GM19035 (cell line): Measurements from ENCODE around the gene SFI1.
A peak's percentile ranks its signal among the peaks of the same experiment; 100 is the strongest.

Source experiments
- ATAC-seq: cut with Tn5 transposase; IDR thresholded peaks from one replicate; pipeline ENCODE4 v1.9.1; 2021; ENCODE audit not compliant: unreplicated experiment

Gene SFI1

DNA sequence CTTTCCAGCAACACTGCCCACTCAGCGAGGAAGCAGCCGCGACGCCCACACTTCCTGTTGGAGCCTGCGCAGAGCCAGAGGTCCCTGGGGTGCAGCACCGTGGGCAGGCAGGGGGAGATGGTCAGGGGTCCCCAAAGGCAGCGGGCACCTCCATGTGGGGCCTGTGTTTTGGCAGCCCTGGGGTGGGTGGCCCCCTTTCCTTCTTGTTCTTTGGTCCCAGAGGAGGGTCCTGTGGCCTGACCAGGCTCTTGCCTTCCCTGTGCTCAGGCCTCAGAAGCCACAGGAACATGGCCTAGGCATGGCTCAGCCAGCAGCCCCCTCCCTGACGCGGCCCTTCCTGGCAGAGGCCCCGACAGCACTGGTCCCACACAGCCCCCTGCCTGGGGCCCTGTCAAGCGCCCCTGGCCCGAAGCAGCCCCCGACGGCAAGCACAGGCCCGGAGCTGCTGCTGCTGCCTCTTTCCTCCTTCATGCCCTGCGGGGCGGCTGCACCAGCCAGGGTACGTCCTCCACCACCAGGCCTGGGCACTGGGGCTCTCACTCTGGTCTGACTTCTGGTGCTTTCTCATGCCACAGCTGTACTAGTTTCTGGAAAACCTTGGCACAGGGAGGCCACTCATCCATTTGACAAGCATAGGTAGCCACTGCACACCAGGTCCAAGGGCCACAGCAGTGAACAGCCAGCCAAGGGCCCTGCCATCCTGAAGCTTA lies 118.6 kb downstream of the SFI1 start:
- no peak for ATAC-seq

- no peak for ATAC-seq
Observed at GRCh38 chr22:31615491-31615860, 119.1 kb downstream of the SFI1 start.

DNA sequence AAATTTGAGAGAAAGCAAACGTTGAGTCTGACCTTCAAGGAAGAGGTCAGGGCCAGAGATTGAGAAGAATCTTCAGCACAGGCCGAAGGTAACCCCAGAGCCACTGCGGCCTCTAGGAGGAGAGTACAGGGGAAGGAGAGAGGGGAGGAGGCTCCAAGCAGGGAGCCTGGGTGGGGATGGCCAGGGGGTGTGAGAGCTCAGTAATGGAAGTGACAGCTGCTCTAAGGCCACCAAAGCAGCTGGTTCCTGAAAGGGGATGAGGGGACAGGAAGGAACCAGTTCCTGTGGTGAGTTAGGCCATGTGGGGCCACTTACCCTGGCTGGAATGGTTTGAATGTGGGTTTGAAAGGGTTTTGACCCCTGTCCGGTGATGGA lies 119.6 kb downstream of the SFI1 start:
- no peak for ATAC-seq

DNA sequence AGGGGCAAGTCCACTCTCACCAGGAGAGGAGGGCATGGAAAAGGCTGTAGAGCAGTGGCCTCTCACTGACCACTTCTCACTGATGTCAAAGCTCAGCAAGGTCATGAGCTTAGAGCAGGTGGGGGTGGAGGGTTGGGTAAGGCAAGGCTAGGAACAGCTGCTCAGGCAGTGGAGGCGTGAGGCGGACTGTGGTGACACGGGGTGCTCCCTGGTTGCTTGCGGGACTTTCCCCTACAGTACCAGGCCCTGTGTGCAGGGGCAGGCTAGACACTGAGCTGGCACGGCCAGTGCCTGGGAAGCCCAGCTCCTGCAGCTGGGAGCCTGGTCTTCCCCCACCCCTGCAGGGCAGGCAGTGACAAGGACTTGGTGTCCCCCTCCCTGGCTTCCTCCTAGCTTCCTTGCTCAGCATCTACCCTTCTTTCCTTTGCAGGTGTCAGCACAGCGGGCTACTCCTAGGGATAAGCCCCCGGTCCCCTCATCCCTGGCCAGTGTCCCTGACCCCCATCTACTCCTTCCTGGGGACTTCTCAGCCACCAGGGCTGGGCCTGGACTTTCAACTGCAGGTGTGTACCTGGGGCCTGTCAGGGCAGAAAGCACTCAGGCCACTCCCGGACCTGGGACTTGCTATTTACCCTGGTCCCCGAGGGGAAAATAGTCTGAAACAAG lies 120.1 kb downstream of the SFI1 start:
- peak; percentile 50 for ATAC-seq

DNA sequence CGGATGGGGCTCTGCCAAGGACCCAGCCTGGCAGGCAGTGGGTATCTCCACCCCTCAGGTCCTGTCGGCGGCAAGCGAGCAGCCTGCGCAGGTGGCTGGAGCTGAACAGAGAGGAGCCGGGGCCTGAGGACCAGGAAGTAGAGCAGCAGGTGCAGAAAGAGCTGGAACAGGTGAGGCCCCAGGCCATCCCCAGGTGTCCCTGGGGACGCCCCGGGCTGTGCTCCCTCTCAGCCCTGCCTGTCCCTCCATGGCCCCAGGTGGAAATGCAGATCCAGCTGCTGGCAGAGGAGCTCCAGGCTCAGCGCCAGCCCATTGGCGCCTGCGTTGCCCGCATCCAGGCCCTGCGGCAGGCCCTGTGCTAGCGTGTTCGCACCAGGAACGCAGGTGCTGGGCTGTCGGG lies 121.7 kb downstream of the SFI1 start:
- no peak for ATAC-seq

- no peak for ATAC-seq
Observed at GRCh38 chr22:31618471-31619176, 122.3 kb downstream of the SFI1 start.

- no peak for ATAC-seq
Observed at GRCh38 chr22:31619611-31620300, 123.4 kb downstream of the SFI1 start.

GRCh38 chr22:31620756-31621480 lies 124.6 kb downstream of the SFI1 start:
- no peak for ATAC-seq

GRCh38 chr22:31621507-31622124 lies 125.3 kb downstream of the SFI1 start:
- ATAC-seq: no peak

DNA sequence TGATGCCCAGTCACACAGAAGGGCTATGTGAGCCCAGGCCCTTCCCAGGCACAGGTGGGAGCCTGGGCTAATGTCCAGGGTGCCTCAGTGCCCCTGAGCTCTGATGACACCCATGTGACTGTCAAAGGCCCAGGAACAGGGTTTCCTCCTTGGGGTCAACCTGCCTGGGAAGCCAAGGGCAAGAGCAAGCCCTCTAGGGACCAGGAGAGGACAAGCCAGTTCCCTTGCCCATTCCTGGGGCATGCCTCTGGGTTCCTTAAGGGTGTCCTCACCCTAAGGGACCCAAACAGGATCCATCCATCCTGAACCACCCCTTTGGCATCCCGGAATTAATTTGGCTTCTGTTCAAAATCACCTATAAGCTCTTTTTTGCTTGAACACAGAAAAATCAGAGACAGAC lies 126.6 kb downstream of the SFI1 start:
- no peak for ATAC-seq

DNA sequence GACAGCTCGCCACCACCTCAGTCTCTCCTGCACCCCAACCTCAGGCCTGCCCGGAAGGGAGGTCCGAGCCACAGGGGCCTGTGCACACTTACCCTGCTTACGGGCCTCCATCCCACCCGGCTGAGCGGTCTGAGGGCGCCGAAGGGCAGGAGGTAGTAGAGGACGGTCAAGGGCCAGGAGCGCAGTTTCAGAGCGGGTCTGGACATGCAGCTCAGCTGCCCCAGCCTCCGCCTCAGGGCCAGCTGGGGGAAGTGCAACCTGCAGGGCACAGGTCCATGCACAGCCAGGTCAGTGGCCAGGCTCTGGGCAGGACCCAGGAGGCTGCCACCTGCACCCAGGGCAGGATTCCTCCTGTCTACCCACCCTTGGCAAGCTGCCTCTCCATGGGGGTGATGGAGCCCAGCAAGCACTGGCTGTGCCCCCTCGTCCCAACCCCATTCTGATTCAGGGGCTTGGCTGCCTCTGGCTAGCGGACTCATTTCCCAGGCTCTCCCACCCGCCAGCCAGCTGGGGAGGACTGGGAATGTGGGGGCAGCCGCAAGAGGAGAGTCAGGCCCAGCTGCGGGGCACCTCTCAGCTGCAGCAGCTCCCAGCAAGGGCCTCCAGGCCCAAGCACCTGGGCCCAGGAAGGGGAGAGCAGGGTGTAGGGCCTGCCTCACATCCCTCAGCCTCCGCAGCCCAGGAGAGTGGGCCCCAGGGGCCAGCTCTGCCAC lies 127.4 kb downstream of the SFI1 start:
- ATAC-seq: no peak

GRCh38 chr22:31625257-31625640 lies 128.9 kb downstream of the SFI1 start:
- no peak for ATAC-seq

DNA sequence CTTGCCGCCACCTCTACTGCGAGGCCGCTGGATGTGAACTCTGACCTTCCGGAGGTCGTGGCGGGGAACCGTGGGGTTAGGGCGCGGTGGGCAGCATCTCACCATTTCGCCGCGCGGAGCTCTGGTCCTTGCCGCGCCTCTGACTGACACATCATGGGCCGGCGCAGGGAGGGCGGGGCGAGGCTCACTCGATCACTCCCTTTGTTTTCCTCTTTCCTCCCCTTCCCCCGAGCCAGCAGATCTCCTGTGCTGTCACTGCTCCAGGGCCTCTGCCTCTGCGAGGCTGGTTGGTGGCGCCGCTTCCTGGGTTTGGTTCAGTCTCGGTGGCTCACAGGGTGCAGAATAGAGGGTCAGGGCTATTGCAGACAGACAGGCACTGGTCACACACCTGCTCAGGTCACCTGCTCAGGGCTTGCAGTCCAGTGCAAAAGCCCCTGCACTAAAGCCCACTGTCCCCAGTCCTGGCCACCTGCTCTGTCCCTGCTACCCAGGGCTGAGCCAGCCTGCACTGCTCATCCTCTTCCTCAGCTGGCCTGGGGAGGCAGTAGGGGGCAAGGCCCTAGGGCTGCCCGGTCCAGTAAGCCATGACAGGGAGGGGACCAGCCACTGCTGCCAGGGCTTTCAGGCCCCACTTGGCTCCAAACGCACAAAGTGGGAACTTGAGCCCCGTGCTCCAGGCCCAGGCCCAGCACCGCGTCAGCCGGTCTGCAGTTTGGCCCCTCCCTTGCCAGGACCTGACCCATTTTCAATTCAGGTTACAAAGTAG lies 129.5 kb downstream of the SFI1 start:
- ATAC-seq: no peak

- ATAC-seq: no peak
Observed at GRCh38 chr22:31626427-31627150, 130.3 kb downstream of the SFI1 start.

DNA sequence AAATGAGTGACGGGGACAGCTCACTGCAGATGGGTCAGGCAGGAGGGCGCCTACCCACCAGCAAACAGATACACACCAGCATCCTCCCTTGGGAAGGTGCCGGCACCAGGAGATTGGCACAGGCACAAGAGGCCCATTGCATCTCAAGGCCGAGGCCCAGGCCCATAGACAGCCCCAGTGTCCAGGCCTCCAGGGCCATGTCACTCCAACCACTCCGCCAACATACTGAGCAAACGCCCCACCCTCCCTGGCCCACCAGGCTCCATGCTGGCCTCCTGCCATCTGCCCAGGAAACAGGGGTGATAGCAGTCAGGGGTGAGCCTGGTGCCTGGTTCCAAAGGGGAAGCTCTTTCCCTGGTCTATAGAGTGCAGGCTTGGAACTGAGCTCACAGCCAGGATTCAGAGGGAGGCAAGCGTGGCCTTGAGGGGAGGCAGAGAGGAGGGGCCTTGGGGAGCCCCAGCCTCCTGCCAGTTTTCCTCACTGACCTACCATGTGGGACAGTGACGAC lies 130.9 kb downstream of the SFI1 start:
- no peak for ATAC-seq

DNA sequence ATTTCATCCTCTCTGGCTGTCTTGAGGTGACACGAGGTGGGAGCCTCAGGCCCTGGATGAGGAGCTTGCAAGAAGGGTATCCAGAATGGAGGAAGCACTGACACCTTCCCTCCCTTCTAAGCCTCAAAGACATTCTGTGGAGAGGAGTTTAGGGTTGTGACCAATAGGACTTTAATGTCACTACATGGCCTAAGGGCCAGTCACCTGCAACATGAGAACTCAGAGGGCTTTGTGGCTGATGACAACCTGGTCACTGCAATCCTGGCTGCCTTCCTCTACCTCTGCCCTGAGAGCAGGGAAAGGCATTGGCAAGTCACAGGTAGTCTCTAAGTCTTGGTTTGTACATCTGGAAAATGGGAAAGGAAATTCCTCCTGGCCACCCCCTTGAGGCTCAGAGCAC lies 132.0 kb downstream of the SFI1 start:
- ATAC-seq: no peak

DNA sequence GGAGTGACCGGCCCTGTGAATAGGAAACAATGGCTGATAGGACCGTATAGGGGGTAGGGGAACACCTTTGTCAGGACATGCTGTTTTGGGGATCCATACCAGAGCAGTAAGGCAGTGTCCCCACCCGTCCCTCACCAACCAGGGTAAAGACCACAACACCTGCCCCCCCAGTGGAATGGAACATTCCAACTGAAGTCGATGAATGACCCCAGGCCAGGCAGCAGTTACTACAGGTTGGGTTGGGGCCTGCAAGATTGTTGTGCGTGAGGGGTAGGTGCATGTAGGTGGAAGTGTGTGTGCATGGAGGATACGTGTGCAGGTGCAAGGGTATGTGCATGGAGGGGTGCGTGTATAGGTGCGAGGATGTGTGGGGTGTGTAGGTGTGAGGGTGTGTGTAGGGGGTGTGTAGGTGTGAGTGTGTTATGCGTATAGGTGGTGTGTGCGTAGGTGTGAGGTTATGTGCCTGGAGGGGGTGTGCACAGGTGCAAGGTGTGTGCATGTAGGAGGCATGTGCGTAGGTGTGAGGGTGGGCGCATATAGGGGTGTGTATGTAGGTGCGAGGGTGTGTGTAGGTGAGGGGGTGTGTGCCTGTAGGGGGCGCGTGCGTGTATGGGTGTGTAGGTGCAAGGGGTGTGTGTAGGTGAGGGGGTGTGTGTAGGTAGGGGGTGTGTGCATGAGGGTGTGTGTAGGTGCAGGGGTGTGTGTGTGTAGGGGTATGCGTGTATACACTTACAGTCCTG lies 132.8 kb downstream of the SFI1 start:
- ATAC-seq: no peak

DNA sequence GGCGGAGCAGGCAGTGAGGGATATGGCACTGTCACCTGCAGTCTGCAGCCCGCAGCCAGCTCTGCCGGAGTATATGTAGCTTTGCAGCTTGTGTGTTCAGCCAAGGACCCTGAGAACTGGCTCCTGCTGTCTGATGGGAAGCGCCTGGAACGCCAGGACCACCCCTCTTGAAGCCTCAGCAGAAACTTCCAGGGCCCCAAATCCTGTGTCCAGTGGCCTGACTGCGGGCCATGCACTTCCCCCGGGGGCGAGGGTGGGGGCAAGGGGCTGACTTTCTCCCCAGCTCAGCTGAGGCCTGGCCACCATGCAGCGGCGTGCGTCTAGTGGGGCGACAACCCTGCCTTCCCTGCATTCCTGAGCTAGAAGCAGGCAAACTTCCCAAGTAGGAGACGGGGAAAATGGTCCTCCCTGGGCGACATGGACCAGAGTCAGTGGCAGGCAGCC lies 133.4 kb downstream of the SFI1 start:
- no peak for ATAC-seq
